K562 (cell line): ENCODE results near the gene SLC29A4. TPM values are rescaled to one million over a fixed set of nuclear protein-coding genes. Genes with fewer than 3 reads are reported as not detected.
"Not testable (repeated sequence)": the region's sequence is repeated elsewhere in the genome, so short reads cannot be mapped to it uniquely, and the experiment has no call there.

Source experiments
- ATAC-seq: fragments of 200-7000 bp; cut with Tn5 transposase; 3 replicates; pipeline ENCODE4 v1.9.1; 2020; ENCODE audit warnings: moderate library complexity
- BruUV-seq: library from RNA; stranded (reverse); fragments of 400-500 nt; replicated peaks from 2 replicates; lab custom pipeline; 2021; lab: Mats Ljungman, UMichigan
- CTCF ChIA-PET: fragments of 300-600 bp; formaldehyde crosslinking; extraction: SDS; loops from one replicate; lab custom pipeline; 2021; ENCODE audit warnings: low intra/inter-chr PET ratio; lab: Yijun Ruan, JAX
- POLR2A ChIA-PET: fragments of 300-600, 350-650 bp; sonication (Branson Sonifier 250); formaldehyde crosslinking; extraction: SDS; loops from one replicate; lab custom pipeline; 2021; ENCODE audit warnings: antibody characterized with exemption, inconsistent platforms; lab: Yijun Ruan, JAX
- DNase-seq, 4 experiments: peaks; one replicate each; pipeline versions ENCODE4 v3.0.0 to v3.0.0-alpha.2; 2011 to 2018; ENCODE audit warnings: low spot score in 3 of 4, mixed read lengths in 3 of 4; ENCODE audit errors: extremely low read depth in 1 of 4
- FAIRE-seq: peaks from 2 replicates; lab custom pipeline; 2011; peaks lifted over from hg19 to GRCh38; lab: Jason Lieb, UNC
- H2AFZ ChIP-seq: 2 replicates; pipeline ENCODE4 v1.6.0; 2011; ENCODE audit warnings: low read depth, low read length, control low read depth, inconsistent platforms
- H3K27ac ChIP-seq: fragments of 200-600 bp; 3 replicates; pipeline ENCODE4 v1.8.0; 2011; ENCODE audit warnings: low read depth, mild to moderate bottlenecking, control low read depth, inconsistent platforms, low read length, moderate library complexity, mixed read lengths; ENCODE audit errors: extremely low read depth
- H3K27me3 ChIP-seq, 2 experiments: fragments of 300-600 bp in 1 of 2; 2 replicates in 1 of 2; 3 replicates in 1 of 2; pipeline versions ENCODE4 v1.6.0 to v1.8.0; 2011; ENCODE audit warnings: inconsistent platforms in 2 of 2, low read length in 2 of 2, mild to moderate bottlenecking in 1 of 2, mixed read lengths in 1 of 2, moderate library complexity in 1 of 2; ENCODE audit not compliant: control insufficient read depth in 2 of 2, insufficient read depth in 2 of 2
- H3K36me3 ChIP-seq: fragments of 300-600 bp; 3 replicates; pipeline ENCODE4 v1.8.0; 2011; ENCODE audit warnings: mild to moderate bottlenecking, low read length, inconsistent platforms; ENCODE audit not compliant: control insufficient read depth, insufficient read depth
- H3K4me1 ChIP-seq, 2 experiments: fragments of 200-600 bp in 1 of 2; replicated peaks in 1 of 2; 2 replicates in 1 of 2; 3 replicates in 1 of 2; pipeline versions ENCODE4 v1.5.1 to v1.8.0; 2011; ENCODE audit warnings: inconsistent platforms in 2 of 2, low read length in 2 of 2, mild to moderate bottlenecking in 1 of 2, mixed read lengths in 1 of 2, moderate library complexity in 1 of 2; ENCODE audit not compliant: control insufficient read depth in 2 of 2, insufficient read depth in 2 of 2
- H3K4me2 ChIP-seq: 2 replicates; pipeline ENCODE4 v1.6.1; 2011; ENCODE audit warnings: low read length, control low read depth, inconsistent platforms, mixed read lengths; ENCODE audit not compliant: insufficient read depth
- H3K4me3 ChIP-seq: fragments of 200-600 bp; sonication (generic), shearing (Covaris generic); 2 replicates; pipeline ENCODE4 v1.5.1; 2016; ENCODE audit warnings: control low read depth, inconsistent platforms
- H3K79me2 ChIP-seq: fragments of 200-600 bp; 3 replicates; pipeline ENCODE4 v1.8.0; 2011; ENCODE audit warnings: low read length, inconsistent platforms; ENCODE audit not compliant: control insufficient read depth, insufficient read depth
- H3K9ac ChIP-seq, 2 experiments: 2 replicates each; pipeline versions ENCODE4 v1.6.0 to v1.6.1; 2011; ENCODE audit warnings: low read depth in 2 of 2, low read length in 2 of 2, control low read depth in 1 of 2, inconsistent platforms in 1 of 2, mild to moderate bottlenecking in 1 of 2, mixed read lengths in 1 of 2; ENCODE audit not compliant: insufficient read depth in 1 of 2
- H3K9me1 ChIP-seq: one replicate; pipeline ENCODE4 v1.6.0; 2011; ENCODE audit warnings: inconsistent platforms, mild to moderate bottlenecking, low read length, moderate library complexity; ENCODE audit not compliant: control insufficient read depth, insufficient read depth
- H3K9me3 ChIP-seq: replicated peaks from 2 replicates; pipeline ENCODE4 v1.5.1; 2011; ENCODE audit warnings: low read depth, low read length, inconsistent platforms; ENCODE audit not compliant: control insufficient read depth, insufficient read depth
- H4K20me1 ChIP-seq: replicated peaks from 2 replicates; pipeline ENCODE4 v1.6.1; 2011; ENCODE audit warnings: low read length, inconsistent platforms, mixed read lengths; ENCODE audit not compliant: control insufficient read depth, insufficient read depth
- ELF4 ChIP-seq: fragments of 450-650 bp; formaldehyde crosslinking; IDR thresholded peaks from 2 replicates; pipeline ENCODE4 v1.4.0; 2022; ENCODE audit warnings: missing genetic modification characterization
- HMG20B ChIP-seq: fragments of 250-450 bp; sonication (Bioruptor Pico); IDR thresholded peaks from 2 replicates; pipeline ENCODE4 v1.5.0; 2021; ENCODE audit warnings: mild to moderate bottlenecking
- POLR2G ChIP-seq: fragments of 200-400 bp; formaldehyde crosslinking; IDR thresholded peaks from 2 replicates; pipeline ENCODE4 v1.6.1; 2017; ENCODE audit warnings: low read depth, mild to moderate bottlenecking, antibody characterized with exemption, low read length, moderate library complexity
- PPARD ChIP-seq: fragments of 250-450 bp; sonication (Bioruptor Pico); IDR thresholded peaks from 2 replicates; pipeline ENCODE4 v1.8.0; 2022; ENCODE audit warnings: inconsistent platforms, mild to moderate bottlenecking, moderate library complexity
- ZBTB33 ChIP-seq: sonication (generic); formaldehyde crosslinking; IDR thresholded peaks from 2 replicates; pipeline ENCODE4 v1.8.1; 2023; ENCODE audit warnings: mild to moderate bottlenecking, missing genetic modification reagents
- WGBS: fragments of 100-300 bp; shearing (Covaris generic); methylation state at CpG from one replicate; pipeline ENCODE4 v1.1.6; 2016; ENCODE audit warnings: low coverage, mixed read lengths; ENCODE audit not compliant: insufficient coverage; ENCODE audit errors: missing lambda C conversion rate; 5-methylcytosine and 5-hydroxymethylcytosine counted together
- in situ Hi-C: fragments of 300-500 bp; cut with MboI; formaldehyde crosslinking; loops from 4 replicates; pipeline ENCODE4 v1.15.0; 2018; ENCODE audit warnings: inconsistent platforms, mixed read lengths
- intact Hi-C: fragments of 100-400 bp; cut with micrococcal nuclease; formaldehyde crosslinking; loops from 2 replicates; pipeline ENCODE4 v1.14.2; 2022
- polyA plus RNA-seq, 8 experiments: library from polyadenylated mRNA; depleted of rRNA in 4 of 8; stranded (reverse) in 5 of 8; unstranded in 3 of 8; fragments of >200 nt; fragmentation: Nextera tagmentation in 2 of 8; fragmentation: Illumina TruSeq in 1 of 8; extraction: Ambion mirVana in 2 of 8; extraction: Trizol in 1 of 8; gene quantifications; 2 replicates each; pipeline versions ENCODE4 v1.2.1 to v1.2.3, GENCODE V29; 2011 to 2014; ENCODE audit warnings: inconsistent platforms in 1 of 8, missing spikeins in 1 of 8
- total RNA-seq, 7 experiments: library from RNA; depleted of rRNA in 6 of 7; stranded (reverse); fragments of >200 nt in 6 of 7; fragmentation: Illumina TruSeq in 2 of 7; extraction: Trizol in 2 of 7; gene quantifications; 2 replicates each; pipeline versions ENCODE4 v1.2.1 to v1.2.3, GENCODE V29; 2011 to 2021; ENCODE audit warnings: low replicate concordance in 1 of 7

The SLC29A4 gene
- total and polyA plus RNA-seq, 9 of the 15 experiments (the other 6 are each of a cell fraction or from before 2014, with no cell fraction given): 0.01 to 1.2 (median 0.37) TPM

DNA sequence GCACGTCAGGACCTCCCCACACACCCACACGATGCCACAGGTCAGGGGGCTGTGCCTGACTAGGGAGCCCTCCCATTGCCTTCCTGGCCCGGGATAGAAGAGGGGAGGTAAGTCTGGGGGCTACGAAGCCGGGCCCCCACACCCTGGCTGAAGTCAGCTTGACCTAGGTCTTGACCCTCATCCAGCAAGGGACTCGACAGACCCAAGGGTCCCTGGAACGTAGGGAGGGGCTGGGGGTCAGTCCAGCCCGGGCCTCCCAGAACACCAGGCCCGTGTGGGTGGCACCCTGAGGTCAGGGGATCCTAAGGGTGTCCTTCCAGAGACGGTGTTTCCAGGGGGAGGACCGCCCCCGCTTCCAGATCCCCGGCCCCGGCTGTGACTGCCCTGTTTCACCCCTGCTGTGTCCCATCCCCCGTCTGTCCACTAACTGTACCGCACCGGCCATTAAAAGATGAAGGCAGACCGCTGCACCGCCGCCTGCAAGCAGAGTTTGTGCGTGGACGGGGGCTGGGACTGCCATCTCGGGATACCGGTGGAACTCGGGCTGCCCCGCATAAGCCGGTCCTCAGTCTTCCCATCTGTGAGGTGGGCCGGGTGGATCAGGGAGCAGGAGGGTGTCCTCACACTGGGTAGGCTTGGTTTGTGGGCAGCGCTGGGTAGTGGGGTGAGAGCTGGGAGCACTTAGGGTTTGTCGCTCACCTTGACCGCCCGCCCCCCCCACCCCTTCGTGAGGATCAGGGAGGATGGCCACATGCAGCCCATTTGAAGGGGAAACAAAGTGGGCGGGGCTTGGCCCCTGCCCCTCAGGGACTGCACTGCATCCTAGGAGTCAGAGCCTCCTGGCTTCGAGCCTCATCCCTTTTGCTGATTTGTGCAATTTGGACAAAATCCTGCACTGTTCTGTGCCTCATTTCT, 21.1 kb downstream of the SLC29A4 start (continued):
- TF ChIP-seq ZBTB33 (CRISPR knock-in tag) (peak; percentile 45; the same call in 1 of the 2 replicates), PPARD (no peak), HMG20B (no peak), ELF4 (CRISPR knock-in tag) (no peak)

DNA sequence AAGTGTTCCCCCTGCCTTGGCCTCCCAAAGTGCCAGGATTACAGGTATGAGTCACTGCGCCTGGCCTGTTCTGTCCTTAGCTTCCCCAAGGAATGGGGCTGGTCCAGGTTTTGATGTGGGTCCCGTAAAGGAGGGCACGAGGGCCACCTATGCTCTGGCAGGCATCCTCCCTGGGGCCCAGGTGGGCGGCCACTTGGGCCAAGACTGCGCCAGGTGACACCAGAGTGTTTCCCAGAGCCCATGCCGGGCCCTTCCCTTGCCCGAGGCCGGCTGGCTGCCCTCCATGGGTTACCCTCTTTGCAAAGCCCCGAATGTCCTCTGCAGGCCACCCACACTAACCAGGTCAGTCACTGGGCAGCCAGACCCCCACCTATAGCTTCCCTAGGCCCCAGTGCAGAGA, 22.3 kb downstream of the SLC29A4 start:
- H3K4me3 ChIP-seq, FAIRE-seq, H4K20me1 ChIP-seq, POLR2A ChIA-PET, DNase-seq, H3K4me2 ChIP-seq, H3K9ac ChIP-seq, H3K79me2 ChIP-seq, H3K27ac ChIP-seq, CTCF ChIA-PET, in situ Hi-C loops, intact Hi-C loops, H2AFZ ChIP-seq, H3K9me3 ChIP-seq, ATAC-seq, H3K9me1 ChIP-seq: not testable (repeated sequence)
- 40% methylated on average over 6 of the region's 9 CpGs for WGBS
- H3K4me1 ChIP-seq: peaks cover 0 to 22% of the 10 kb centered on the region in 2 experiments; a peak in 2 of 5 replicates
- H3K27me3 ChIP-seq: peaks cover 0 to 32% of the 10 kb centered on the region in 2 experiments; a peak in 3 of 5 replicates
- 0 out of 2 replicates have a peak, but pooled peaks have one; percentile 28 for TF ChIP-seq POLR2G
- TF ChIP-seq, all 486 proteins: peak for 1; not testable (repeated sequence) for 485
- not testable (repeated sequence) for BruUV-seq, H3K36me3 ChIP-seq
